NCI-H1436 (cell line): ENCODE measurements around the gene MYEOV.

Experiments used
- DNase-seq: peaks from one replicate; lab custom pipeline; 2025; lab: John Stamatoyannopoulos, UW

MYEOV gene

DNA sequence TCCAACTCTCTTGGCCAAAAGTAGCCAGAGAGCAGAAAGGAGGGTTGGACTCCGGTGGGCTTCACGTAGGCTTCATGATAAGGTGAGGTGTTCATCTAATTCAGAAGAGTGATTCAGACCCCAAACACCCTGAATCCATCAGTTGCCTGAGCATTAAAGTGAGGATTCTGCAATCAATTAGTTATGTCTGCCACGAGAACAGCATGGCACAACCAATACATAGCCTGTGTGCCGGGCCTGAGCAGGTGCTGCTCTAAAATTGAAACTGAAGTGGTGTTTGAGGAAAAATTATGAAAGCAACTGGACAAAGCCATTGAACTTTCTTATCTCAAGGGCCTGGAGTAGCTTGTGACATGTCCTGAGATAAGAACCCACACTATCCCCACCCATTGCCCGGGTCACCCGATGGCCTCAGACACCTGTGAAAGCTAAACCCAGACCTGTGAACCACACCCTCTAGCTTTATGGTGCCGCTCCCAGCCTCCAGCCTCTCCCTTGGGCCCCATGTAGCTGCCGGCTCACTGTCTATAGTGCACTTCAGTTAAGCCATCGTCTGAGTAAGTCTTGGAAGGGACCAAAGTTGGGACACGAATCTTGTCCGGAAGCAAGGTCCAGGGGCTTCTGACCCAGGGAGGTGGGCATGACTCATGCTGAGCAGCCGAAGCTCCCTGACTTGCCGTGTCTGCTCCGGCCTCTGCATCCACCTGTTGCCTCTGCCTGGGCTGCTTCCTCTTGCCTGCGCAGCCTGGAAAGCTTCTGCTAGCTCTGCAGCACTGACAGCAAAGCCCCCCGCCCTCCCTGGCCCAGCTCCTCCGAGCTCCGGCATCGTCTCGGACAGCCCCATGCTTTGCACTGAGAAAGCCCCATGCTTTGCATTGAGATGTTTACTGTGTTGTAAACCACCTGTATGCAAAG, 5.7 kb upstream of the MYEOV start:
- DNase-seq, result no peak

DNA sequence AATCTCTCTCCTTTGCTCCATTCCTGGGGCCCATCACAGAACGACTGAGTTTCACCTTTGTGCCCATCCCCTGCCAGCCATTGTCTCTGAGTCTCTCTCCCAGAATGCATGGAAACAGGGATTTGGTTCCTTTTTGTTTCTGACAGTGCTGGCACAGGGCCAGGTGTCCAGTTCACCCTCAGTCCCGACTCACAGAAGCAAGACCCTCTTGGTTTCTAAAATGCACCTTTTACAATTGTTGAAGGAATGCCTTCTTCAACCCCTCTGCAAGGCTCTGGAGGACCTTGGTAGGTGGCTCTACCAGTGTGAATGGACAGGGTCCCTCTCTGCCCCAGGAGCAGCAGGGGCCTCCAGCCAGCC, 5.1 kb upstream of the MYEOV start:
- no peak for DNase-seq

DNA sequence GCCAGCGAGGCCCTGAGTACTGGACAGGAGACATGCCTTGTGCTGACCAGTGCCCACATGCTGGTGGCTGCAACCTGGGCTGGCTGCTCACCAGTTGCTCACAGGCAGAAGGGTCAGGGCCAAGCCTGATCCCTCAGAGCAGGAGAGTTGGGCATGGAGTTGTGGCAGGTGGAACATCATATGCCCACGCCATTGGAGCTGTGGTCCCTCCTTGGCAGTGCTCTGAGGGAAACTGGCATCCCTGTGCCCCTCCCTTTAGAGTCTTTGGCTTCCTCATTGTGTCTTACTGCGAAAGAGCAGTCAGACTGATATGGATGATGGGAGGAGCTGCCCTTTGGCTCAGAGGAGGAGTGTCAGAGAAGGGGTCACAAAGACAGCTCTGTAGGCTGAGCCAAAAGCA, 3.1 kb upstream of the MYEOV start:
- no peak for DNase-seq

DNA sequence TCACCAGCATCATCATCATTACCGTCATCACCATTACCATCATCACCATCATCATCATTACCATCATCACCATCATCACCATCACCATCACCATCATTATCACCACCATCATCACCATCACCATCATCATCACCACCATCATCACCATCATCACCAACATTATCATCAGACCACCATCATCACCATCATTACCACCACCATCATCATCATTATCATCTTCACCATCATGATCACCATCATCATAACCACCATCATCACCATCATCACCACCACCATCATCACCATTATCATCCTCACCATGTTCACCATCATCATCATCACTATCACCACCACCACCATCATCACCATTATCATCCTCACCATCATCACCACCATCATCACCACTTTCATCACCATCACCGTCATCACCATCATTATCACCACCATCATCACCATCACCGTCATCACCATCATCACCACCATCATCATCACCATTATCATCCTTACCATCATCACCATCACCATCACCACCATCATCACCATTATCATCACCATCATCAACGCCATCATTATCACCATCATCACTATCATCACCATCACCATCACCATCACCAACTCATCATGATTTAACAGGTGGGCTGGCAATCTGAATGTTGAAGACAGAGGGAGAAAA, 2.4 kb upstream of the MYEOV start:
- DNase-seq, result no peak

DNA sequence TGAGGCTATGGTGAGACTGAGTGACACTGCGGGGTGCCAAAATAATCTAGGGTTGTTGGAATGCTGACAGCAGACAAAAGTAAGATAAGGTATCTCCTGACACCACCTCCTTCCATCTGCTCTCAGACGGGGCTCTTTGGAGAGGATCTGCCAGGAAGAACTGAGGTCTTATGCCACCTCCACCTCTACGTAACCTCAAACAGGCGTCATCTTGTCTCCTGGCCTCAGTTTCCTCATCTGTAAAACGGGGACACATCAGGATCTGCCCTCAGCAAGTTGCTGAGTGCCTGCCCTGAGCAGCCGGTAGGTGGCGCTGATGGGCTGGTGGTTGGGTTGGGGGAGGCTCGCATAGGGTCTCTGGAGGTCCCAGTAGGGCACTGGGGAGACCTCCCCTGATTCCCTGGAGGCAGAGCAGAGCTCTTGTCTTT, 1.7 kb upstream of the MYEOV start:
- DNase-seq, result no peak

DNA sequence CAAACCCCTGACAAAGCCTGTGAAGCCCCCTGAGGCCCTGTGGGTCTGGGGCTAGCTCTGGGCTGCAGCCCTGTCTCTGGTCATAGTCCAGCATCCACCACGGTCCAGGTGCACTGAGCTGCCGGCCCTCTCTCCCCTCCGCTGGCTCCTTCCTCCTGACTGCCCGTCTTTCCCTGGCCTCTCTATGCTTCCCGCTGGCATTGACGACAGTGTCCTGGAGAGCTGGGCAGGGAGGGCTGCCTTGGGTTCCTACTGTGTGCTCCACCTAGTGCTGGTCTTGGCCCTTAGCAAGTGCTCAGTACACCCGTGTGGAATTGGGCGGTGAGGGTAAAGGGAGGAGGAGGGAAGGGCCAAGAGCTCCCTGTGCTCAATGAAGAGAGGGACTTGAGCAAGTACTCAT, 868 bp upstream of the MYEOV start:
- no peak for DNase-seq

DNA sequence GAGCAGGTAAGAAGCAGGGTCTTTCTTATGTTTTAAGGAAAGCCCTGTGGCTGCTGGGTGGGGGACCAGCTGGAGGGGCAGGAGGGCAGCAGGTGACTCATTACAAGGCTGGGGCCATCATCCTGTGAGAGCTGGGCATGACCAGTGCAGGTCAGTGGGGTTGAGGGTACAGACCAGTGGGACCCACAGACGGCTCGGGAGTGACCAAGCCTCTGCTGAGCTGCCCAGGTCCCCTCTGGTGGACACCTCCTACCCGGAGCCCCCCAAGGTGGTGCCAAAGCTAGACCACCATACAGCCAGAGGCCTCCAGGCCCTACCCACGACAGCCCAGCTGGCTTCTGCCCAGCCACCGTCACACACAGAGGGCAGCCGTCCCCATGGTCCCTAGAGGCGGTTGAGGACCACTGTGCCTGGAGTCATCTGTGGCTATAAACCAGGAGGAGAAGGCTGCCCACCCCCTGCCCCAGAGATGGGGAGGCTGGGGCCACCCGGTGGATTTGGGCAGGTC, 670 bp downstream of the MYEOV start:
- no peak for DNase-seq

DNA sequence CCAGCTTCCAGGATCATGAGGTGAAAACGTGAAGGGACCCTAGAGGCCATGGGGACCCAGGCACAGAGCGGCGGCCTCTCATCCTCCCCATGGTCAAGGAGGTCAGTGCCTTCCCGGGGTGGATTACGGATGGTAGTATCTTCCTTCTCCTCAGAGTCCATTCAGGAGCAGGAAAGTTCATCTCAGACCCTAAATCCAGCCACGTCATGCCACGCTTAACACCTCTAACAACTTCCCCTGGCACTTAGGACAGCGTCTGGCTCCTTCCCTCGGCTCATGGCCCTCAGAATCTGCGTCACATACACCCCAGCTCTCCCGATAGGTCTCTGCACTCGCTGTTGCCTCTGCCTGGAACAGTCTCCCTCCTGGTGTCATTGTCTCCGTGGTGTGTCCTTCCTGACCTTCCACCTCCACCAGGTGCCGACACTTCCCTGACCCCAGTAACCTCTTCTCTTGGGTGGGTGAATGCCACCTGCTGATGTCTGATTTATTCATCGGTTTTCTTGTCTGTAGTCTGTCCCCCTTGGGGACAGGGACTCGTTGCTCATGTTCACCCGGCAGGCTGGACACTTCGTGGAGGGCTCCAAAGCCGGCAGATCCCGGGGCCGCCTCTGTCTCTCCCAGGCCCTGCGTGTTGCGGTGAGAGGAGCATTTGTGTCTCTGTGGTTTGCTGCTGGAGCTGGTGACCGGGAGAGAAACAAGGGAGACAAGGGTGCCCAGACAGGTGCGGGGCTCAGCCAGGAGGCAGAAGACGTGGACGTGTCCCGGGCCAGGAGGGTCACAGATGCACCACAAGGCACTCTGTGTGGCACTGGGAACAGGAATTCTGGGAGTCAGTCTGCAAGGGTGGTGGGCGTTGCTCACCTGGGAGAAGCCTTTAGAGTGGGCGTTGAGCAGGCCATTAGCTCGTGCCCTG, 1.4 kb downstream of the MYEOV start:
- DNase-seq, result no peak

DNA sequence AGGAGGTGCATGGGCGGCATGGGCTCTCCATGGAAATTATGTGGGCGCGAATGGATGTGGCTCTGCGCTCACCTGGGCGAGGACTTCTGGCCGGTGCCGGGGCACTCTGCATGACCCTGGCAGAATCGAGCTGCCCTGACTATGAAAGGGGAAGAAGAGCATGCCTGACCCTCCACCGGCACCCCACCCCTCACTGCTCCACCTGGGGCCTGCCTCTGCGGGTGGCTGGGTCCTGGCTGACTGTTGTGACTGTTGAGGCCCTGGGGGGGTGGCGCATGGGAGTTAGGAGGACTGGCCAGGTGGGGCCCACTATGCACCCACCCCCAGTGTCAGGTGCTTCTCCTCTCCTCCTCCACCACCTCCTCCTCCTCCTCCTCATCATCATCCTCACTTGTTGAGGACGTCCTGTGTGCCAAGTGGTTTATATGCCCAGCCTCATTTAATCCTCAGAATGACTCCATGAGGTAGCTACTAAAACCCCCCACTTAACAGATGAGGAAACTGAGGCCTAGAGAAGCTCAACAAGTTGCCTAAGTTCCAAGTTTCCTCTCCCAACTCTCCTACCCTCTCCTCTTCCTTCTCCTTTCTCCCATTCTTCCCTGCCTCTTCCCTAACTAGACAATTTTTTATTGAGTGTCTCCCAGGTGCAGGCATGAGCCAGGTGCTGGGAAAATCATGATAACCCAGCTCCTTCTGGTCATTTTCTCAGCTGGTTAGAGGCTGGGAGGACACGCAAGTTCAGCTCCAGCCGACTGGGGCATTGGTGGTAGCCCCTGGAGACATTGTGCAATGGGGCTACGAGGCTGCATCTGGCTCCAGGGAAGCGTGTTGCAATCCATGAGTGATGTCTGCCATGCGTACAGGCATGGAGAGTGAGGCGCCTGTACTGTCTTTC, 2.3 kb downstream of the MYEOV start:
- no peak for DNase-seq

DNA sequence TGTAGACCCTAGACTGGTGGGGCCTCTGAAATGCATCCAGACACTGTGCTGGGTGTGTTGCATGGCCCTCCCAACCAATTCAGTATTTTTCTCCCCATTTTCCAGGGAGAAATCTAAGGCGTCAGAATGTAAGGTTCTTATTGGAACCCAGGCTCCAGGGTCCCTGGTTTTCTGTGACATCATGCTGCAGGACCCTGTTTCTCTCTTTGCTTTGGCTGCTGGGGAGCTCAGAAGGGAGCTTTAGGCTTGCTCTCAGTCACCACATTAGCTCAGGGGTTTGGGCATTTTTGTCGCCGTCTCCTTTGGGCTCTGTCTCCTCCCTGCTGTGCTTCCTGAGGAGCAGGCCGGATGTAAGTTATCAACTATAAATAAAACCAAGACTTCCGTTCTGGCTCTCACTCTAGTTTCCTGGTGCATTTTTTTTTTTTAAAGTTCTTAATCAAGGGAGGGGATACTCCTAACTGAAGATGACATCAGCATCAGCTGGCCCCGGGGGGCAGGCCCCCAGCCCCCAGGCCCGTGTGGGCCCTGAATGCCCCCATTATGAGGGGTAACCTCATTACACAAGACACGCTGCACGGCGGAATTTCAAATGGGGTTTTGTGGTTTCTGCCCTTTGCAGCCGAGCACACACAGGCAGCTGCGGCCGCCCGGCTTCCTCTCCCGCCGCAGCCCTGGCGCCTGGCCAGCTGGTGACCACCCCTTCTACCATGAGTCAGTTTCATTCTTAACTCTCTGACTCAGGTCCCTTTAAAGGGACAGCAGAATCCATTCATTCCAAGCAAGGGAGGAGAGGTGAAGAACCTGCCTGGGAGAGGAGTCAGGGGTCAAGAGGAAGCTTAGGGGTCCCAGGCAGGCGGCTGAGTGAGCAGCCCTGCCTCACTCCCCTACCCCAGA, 3.2 kb downstream of the MYEOV start:
- no peak for DNase-seq

DNA sequence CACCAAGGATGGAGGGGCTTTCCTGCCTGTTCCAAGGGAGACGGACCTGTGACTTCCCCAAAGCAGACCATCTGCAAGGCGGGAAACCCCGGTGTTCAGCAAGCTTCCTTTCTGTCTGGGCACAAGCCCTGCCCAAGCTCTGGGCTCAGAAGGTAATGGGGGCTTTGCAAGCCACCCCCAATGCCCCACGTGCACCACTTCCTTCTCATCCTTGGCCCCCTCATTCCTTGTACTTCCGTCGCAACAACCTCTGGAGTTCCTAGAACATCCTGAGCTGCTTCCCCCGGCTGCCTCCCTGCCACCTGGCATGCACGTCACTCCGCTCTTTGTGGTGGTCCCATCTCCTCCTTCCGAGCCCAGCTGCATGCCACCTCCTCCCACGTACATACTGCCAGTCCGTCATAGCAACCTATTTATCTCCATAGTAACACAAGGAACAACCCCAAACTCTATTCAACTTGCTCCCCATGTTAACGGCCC, 3.9 kb downstream of the MYEOV start:
- no peak for DNase-seq

DNA sequence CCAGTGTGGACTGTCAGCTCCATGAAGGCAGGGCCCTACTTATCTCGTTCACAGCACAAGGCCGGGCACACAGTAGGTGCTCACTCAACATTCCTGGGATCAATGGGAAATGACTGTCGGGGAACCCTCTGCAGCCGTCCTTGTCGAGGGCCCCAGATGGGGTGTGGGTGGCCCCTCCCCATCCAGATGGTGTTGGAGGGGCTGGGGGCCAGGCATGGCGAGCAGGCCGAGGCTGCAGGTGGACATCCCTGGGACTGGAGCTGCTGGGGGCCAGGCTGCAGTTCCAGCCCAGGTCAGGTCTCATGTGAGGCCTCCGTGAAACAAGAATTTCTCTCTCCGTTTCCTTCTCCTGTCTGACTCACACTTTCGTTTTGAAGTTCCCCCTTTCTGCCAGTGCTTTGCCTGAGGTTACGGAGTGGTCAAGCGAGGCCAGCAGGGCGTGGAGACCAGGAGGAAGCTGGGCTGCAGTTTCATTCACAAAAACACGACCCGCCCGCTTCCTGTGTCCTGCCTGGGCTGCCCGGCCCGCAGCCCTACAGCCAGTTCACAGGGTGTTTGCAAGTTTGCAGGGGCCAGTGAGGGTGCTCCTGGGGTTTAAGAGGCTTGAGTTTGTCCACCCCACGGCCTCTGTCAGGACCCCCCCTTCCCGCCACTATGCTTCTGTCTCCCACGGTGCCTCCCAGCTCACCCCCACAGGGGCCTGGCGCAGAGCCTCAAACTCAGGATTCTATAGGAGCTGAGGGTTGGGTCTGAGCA, 4.5 kb downstream of the MYEOV start:
- DNase-seq, result no peak

DNA sequence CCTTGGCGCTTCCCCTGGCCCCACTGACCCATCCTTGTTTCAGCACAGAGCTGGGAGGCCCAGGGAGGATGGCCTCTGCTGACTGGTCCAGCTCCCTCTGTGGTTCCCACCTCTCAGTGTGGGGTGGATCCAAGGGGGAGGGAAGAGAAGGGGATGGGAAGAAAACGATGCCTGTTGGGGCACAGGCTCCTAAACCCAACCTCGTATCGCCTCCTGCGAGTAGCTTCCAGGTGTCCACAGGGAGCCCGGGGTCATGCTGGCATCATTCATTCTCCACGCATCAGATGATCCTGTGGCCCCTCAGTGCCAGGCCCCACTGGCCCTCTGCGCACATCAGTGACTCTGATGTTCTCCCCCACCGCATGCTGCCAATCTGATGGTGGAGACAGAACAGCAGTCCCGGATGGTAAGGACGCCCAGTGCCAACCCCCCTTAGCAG, 5.1 kb downstream of the MYEOV start:
- DNase-seq, result no peak

DNA sequence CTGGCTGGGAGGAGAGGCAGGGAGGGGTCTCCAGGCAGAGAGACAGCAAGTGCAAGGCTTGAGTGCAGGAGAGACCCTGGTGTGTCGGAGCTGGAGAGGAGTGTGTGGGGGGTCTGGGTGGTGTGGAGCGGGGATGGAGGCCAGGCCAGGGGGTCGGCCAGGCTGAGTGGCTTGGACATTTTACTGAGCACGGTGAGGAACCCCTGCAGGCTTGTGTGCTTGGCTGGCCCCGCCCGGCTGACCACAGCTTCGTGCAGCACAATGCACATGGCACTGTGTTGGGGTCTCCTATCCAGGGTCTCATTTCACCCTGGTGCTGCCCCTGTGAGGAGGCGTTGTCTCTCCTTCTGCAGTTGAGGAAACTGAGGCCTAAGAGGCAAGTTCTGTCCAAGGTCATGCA, 5.6 kb downstream of the MYEOV start:
- no peak for DNase-seq

DNA sequence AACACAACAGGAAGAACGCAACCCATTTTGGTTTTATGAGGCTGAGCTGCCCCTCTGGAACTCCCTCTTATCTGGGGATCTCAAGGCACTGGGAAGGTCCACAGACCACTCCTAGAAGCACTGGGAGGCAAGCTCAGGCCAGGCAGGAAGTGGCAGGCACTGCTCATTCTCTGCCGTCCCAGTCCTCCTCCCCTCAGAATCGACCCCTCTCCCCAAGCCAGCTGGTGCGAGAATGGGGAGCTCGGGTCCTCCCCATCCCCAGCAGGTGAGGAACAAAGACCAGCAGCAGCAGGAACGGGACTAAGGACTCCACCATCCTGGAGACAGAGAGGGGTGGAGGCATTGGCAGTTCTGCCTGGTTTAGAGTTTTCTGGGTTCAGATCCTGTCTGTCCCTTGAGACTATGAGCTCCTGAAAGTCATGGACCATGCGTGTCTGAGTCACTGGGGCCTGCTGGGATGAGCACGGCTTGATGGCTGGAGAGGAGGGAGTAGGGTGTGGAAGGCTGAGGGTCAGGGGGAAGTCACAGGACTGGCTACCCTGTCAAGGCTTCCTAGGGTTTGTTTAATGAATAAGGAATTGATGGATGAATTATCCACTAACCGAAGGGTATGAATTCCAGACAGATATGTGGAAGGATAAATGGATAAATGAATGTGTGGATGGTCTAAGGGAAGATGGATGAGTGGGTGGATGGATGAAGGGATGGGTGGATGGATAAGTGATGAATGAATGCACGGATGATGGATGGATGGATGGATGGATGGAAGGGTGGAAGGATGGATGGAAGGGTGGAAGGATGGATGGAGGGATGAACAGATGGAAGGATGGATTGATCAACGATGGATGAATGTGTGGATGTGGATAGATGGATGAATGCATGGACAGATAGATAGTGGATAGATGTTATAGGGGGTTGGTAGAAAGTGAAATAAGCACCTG, 6.4 kb downstream of the MYEOV start:
- DNase-seq, result no peak

DNA sequence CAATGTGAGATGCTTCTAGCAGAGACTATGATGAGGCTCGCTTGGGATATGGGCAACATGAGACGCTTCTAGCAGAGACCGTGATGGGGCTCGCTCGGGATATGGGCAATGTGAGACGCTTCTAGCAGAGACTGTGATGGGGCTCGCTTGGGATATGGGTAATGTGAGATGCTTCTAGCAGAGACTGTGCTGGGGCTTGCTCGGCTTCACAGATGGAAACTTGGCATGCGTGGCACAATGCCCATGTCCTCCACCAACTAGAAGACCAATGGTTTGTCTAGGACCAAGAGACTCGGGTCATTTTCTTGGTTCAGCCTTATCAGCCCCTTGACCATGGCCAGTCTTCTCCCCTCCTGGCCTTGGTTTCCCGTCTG, 7.1 kb downstream of the MYEOV start:
- no peak for DNase-seq

DNA sequence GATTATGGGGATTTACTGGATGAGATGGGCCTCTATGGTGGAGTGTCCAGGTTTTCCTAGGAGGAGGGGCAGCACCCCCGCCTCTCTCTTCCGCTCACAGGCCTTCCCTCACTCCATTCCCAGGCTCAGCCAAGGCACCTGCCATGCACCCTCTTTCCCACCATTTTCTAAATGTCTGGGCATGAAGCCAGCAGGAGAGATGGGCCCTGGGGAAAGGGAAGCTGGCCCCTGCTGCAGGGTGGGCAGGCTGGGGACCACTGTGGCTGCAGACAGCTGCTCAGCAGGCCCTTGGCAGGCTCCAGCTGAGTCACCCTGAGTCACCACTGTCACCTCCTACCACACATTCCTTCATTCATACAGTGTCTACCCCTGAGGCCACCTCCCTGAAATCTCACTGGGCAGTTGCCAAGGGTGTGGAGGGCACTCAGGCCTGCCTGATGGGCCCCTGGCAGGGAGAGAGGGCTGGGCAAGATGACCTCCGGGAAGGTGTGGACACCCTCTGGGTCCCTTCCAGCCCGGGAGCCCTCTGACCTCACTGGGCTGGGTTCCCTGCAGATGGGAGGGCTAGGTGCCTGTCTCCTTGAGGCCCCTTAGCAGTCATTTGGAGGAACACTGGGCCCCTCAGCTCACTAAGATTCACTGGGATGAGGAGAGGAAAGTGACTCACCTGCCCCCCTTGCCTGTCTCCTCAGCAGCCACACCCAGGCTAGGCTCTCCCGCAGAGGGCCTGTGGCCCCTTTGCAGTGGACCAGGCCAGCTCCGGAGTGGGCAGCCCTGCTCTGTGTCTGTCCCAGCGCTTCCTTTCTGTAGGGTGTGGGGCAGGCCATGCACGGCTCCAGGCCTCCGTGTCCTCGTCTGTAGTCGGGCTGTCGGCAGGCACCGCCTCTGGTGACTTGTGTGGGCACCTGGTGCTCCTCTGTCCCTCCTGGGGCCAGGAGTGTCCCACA, 7.8 kb downstream of the MYEOV start:
- DNase-seq, result no peak
